OCI-LY1 (cell line): Measurements from ENCODE around the gene SLC12A7.

Experiments used
- H2AFZ ChIP-seq: fragments of 200-600 bp; sonication (generic), shearing (Covaris generic); 2 replicates; pipeline ENCODE4 v1.6.0; 2014; ENCODE audit warnings: antibody characterized with exemption, mild to moderate bottlenecking, low read length
- H3F3A ChIP-seq: fragments of 200-600 bp; sonication (generic), shearing (Covaris generic); 2 replicates; pipeline ENCODE4 v1.6.0; 2014; ENCODE audit warnings: mild to moderate bottlenecking, antibody characterized with exemption, low read length, moderate library complexity; ENCODE audit not compliant: insufficient read depth
- H3K27ac ChIP-seq: fragments of 200-600 bp; sonication (generic); 2 replicates; pipeline ENCODE4 v1.5.1; 2014; ENCODE audit warnings: low read length, mixed run types, mild to moderate bottlenecking, low read depth; ENCODE audit not compliant: poor library complexity, severe bottlenecking
- H3K27me3 ChIP-seq: fragments of 200-600 bp; sonication (generic); 2 replicates; pipeline ENCODE4 v1.6.0; 2014; ENCODE audit warnings: antibody characterized with exemption, mild to moderate bottlenecking, low read length, moderate library complexity; ENCODE audit not compliant: insufficient read depth
- H3K36me3 ChIP-seq: fragments of 200-600 bp; sonication (generic); 2 replicates; pipeline ENCODE4 v1.6.1; 2014; ENCODE audit warnings: mild to moderate bottlenecking, antibody characterized with exemption, low read length, moderate library complexity, mixed read lengths; ENCODE audit not compliant: insufficient read depth
- H3K4me1 ChIP-seq: fragments of 200-600 bp; sonication (generic); 2 replicates; pipeline ENCODE4 v1.5.1; 2014; ENCODE audit warnings: mild to moderate bottlenecking, low read length, moderate library complexity; ENCODE audit not compliant: insufficient read depth, severe bottlenecking
- H3K4me2 ChIP-seq: fragments of 200-600 bp; sonication (generic), shearing (Covaris generic); 2 replicates; pipeline ENCODE4 v1.6.1; 2014; ENCODE audit warnings: low read length
- H3K4me3 ChIP-seq: fragments of 200-600 bp; sonication (generic); 2 replicates; pipeline ENCODE4 v1.5.1; 2014; ENCODE audit warnings: low read length, low read depth, mild to moderate bottlenecking, mixed read lengths; ENCODE audit not compliant: poor library complexity, severe bottlenecking
- H3K79me2 ChIP-seq: fragments of 200-600 bp; shearing (Covaris generic); 2 replicates; pipeline ENCODE4 v1.6.1; 2016; ENCODE audit warnings: mixed run types, low read length, mixed read lengths; ENCODE audit not compliant: insufficient read depth
- H3K9ac ChIP-seq: fragments of 200-600 bp; sonication (generic), shearing (Covaris generic); 2 replicates; pipeline ENCODE4 v1.6.1; 2014; ENCODE audit warnings: mild to moderate bottlenecking, low read length, mixed read lengths
- H3K9me2 ChIP-seq: fragments of 200-600 bp; sonication (generic), shearing (Covaris generic); 2 replicates; pipeline ENCODE4 v1.6.1; 2014; ENCODE audit warnings: low read depth, mild to moderate bottlenecking, low read length, mixed read lengths
- H3K9me3 ChIP-seq: fragments of 200-600 bp; shearing (Covaris generic); 2 replicates; pipeline ENCODE4 v1.6.1; 2014; ENCODE audit warnings: low read length, mixed read lengths
- H4K20me1 ChIP-seq: fragments of 200-600 bp; sonication (generic), shearing (Covaris generic); 2 replicates; pipeline ENCODE4 v1.6.0; 2016; ENCODE audit warnings: mild to moderate bottlenecking, low read length; ENCODE audit not compliant: insufficient read depth
- EZH2 ChIP-seq: fragments of 200-600 bp; sonication (generic), shearing (Covaris generic); IDR thresholded peaks from 2 replicates; pipeline ENCODE4 v1.8.0; 2017; ENCODE audit warnings: borderline replicate concordance, mixed run types, mild to moderate bottlenecking, antibody characterized with exemption, low read length, moderate library complexity, mixed read lengths
- TF ChIP-seq, protein P1 (sequence below): fragments of 200-600 bp; sonication (generic), shearing (Covaris generic); IDR thresholded peaks from 2 replicates; pipeline ENCODE4 v1.5.1; 2017; ENCODE audit warnings: mild to moderate bottlenecking, antibody characterized with exemption, low read length, moderate library complexity, mixed read lengths

SLC12A7 gene

GRCh38 chr5:1115123-1115815 is 3.4 kb upstream of the SLC12A7 start:
- Histone ChIP-seq H3K4me3 (no peak overlapping the region), H3K9me2 (no peaks in the 10 kb centered on the region), H3K4me2 (no peak overlapping the region), H3K36me3 (no peaks in the 10 kb centered on the region), H3K27ac (no peak overlapping the region), H2AFZ (no peak overlapping the region), H4K20me1 (no peaks in the 10 kb centered on the region), H3F3A (no peaks in the 10 kb centered on the region), H3K4me1 (no peaks in the 10 kb centered on the region), H3K9me3 (no peaks in the 10 kb centered on the region), H3K27me3 (no peaks in the 10 kb centered on the region; the same call in 1 of the 2 replicates), H3K9ac (no peak overlapping the region), H3K79me2 (no peaks in the 10 kb centered on the region)
- TF ChIP-seq EZH2: no peak
- TF ChIP-seq, protein P1, sequence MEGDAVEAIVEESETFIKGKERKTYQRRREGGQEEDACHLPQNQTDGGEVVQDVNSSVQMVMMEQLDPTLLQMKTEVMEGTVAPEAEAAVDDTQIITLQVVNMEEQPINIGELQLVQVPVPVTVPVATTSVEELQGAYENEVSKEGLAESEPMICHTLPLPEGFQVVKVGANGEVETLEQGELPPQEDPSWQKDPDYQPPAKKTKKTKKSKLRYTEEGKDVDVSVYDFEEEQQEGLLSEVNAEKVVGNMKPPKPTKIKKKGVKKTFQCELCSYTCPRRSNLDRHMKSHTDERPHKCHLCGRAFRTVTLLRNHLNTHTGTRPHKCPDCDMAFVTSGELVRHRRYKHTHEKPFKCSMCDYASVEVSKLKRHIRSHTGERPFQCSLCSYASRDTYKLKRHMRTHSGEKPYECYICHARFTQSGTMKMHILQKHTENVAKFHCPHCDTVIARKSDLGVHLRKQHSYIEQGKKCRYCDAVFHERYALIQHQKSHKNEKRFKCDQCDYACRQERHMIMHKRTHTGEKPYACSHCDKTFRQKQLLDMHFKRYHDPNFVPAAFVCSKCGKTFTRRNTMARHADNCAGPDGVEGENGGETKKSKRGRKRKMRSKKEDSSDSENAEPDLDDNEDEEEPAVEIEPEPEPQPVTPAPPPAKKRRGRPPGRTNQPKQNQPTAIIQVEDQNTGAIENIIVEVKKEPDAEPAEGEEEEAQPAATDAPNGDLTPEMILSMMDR: no peak

GRCh38 chr5:1113805-1114586 is 2.1 kb upstream of the SLC12A7 start:
- no peak overlapping the region for H3K4me2 ChIP-seq
- H3F3A ChIP-seq: no peaks in the 10 kb centered on the region
- no peaks in the 10 kb centered on the region for H3K9me3 ChIP-seq
- H4K20me1 ChIP-seq: no peaks in the 10 kb centered on the region
- H3K9ac ChIP-seq: no peak overlapping the region
- no peaks in the 10 kb centered on the region for H3K4me1 ChIP-seq
- H3K27ac ChIP-seq: no peak overlapping the region
- H3K27me3 ChIP-seq: no peaks in the 10 kb centered on the region; the same call in 1 of the 2 replicates
- TF ChIP-seq EZH2: no peak
- TF ChIP-seq, protein P1: no peak
- H3K79me2 ChIP-seq: no peaks in the 10 kb centered on the region
- no peaks in the 10 kb centered on the region for H3K36me3 ChIP-seq
- no peak overlapping the region for H2AFZ ChIP-seq
- H3K9me2 ChIP-seq: no peaks in the 10 kb centered on the region
- H3K4me3 ChIP-seq: no peak overlapping the region

- Histone ChIP-seq H3K27me3 (no peaks in the 10 kb centered on the region; the same call in 1 of the 2 replicates), H3K9ac (no peak overlapping the region), H3K9me2 (no peaks in the 10 kb centered on the region), H3K4me3 (no peak overlapping the region), H2AFZ (no peak overlapping the region), H3F3A (no peaks in the 10 kb centered on the region), H3K27ac (no peak overlapping the region), H3K4me2 (no peak overlapping the region), H3K9me3 (no peaks in the 10 kb centered on the region), H4K20me1 (no peaks in the 10 kb centered on the region), H3K79me2 (no peaks in the 10 kb centered on the region), H3K4me1 (no peaks in the 10 kb centered on the region), H3K36me3 (no peaks in the 10 kb centered on the region)
- TF ChIP-seq, protein P1: no peak
- TF ChIP-seq EZH2: no peak
Observed at GRCh38 chr5:1113332-1113690, 1.4 kb upstream of the SLC12A7 start.
